ENCODE measurements around the gene INPP4B.
"Not testable (repeated sequence)": the region's sequence is repeated elsewhere in the genome, so short reads cannot be mapped to it uniquely, and the experiment has no call there.

The INPP4B gene

DNA sequence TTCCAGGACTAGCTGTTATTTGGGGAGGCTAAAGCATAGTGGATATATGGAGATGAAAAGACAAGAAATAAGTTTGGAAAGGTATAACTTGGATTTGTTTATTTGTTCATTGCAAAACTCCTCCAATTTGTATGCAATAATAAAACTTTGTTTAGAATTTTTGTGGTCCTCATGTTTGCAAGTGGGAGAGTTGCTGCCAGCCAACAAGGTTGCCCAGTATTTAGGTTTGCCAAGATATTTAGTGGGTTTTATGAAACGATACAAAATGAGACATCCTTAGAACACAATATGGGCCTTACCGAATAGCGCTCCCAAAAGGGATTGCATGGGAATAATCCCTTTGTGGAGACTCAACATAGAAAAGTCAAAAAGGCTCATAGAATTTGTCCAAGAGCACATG lies 162.1 kb downstream of the INPP4B start:
- no peak for DNase-seq (ENCODE audit: low read depth)

DNA sequence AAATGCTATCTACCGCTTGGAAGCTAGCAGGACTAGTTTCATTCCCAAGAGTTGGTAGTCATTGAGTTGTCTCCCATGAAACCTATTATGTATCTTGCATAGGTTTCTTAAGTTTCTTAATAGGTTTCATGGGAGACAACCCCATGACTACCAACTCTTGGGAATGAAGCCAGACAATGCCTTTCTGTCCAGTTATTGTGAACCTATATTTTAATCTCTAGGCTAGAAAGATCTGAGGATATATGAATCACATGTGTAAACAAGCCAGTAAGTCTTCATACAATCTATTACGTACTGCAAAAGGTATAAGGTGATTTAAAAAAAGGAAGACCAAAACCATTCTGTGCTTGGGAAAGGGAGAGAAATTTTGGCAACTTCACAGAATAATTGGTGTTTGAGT lies 162.6 kb downstream of the INPP4B start:
- DNase-seq (ENCODE audit: low read depth) = no peak

DNA sequence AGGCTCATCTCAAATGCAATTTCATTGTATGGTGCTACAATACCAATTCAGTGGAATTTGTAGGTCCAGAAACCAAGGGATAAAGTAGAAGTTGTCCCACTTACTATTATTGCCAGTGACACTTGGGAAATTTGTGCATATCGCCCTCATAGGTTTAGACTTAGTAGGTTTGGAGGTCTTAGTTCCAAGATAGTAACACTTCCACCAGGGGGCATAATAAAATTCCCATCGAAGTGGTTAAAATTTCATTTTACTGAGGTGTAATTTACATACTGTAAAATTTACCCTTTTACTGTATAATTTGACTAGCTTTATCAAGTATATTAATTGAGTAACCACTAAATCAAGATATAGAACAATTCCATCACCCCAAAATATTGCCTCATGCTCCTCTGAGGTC lies 174.6 kb downstream of the INPP4B start:
- no peak for DNase-seq (ENCODE audit: low read depth)

DNA sequence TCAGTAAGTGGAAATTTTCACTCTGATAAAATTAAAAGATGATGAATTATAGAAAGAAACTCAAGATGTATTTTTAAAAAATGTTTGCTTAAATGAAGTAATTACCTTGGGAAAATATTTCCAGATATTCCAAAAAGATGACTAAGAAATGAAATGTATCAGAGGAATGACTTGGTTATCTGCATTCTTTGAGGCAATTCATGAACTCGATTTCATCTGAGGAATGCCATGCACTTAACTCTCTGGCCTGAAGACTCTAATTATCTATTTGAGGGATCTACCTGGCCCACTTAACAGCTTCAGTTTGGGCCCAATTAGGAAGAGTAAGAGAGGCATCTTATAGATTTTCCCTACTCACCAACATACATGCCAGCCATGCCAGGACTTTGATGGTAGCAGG lies 182.3 kb downstream of the INPP4B start:
- no peak for DNase-seq (ENCODE audit: low read depth)

DNA sequence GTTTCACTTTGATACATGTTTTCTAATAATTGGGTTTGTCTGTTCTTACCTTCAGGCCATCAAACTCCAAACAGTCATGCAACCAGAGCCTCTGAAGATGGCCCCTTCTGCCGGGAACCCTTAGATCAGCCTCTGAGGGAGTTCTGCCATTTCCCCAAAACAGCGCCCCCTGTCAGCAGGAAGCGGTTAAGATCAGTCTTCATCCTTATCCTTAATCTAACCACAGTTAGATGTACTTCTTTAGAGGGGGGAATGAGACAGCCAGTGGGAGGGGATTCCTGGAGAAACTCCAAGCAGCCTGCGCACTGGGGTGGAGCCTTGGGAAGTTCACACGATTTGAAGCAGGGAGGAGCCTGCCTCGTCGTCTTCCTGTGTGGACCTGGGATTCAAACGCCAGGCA lies 185.4 kb downstream of the INPP4B start:
- DNase-seq (ENCODE audit: low read depth) = no peak

DNA sequence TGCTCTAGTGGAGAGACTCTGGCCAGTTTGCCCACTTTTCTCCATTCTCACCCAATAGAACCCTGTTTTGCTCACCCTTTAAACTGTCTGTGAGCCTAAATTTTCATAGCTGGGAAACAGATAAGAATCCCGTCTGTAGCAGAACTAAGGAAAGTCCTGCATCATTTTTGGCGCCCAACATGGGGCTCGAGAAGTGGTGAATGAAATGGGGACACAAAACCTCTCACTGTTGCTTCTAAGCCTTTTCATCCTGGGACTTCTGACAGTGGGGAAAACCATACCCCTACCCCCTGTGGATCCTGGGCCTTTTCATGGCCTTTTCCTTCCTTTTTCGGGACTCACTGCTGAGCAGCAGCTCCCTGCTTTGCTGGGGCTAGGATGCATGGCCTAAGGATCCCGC lies 189.9 kb downstream of the INPP4B start:
- no peak for DNase-seq (ENCODE audit: low read depth)

DNA sequence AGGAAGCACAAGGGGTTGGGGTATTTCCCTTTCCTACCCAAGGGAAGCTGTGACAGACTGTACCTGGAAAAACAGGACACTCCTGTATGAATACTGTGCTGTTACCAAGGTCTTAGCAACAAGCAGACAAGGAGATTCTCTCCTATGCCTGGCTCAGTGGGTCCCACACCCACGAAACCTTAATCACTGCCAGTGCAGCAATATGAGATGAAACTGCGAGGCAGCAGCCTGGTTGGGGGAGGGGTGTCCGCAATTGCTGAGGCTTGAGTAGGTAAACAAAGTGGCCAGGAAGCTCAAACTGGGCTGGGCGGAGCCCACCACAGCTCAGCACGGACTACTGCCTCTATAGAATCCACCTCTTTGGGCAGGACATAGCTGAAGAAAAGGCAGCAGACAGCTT lies 197.7 kb downstream of the INPP4B start:
- no peak for DNase-seq (ENCODE audit: low read depth)

DNA sequence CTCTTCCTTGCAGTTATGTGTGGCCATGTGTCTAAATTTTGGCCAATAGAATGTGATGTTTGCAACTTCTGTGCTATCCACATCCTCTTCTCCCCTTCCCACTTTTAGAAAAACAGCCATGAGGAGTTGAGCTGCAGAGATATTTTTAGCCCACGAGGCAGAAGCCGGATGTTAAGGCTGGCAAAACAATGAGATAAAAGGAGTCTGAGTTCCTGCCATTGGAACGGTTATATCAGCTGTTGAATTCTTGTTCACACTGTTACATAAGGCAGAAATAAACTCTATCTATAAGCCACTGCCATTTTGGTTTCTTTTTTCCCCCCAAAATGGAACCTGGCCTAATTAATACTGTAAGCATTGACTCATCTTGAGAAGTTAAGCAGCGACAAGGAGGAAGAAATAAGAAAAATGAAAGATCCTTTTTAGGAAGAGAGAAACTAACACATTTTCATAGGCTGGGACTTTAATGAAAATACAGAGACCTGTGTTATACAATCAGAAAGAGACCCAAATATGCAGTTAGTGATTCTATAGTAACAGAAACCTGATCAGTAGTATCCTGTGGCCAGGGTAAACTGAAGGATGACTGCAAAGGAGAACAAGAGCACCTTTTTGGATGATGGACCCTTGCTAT lies 200.5 kb downstream of the INPP4B start:
- no peak for DNase-seq (ENCODE audit: low read depth)

DNA sequence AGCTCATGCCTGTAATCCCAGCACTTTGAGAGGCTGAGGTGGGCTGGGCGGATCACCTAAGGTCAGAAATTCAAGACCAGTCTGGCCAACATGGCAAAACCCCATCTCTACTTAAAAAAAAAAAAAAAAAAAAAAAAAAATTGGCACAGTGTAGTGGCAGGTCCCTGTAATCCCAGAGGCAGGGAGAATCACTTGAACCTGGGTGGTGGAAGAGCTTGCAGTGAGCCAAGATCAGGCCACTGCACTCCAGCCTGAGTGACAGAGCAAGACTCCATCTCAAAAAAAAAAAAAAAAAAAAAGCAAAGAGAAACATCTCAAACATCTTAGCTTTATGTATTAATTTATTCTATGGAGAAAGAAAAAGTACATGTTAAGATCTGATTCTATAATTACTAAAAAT lies 201.5 kb downstream of the INPP4B start:
- not testable (repeated sequence) for DNase-seq (ENCODE audit: low read depth)

DNA sequence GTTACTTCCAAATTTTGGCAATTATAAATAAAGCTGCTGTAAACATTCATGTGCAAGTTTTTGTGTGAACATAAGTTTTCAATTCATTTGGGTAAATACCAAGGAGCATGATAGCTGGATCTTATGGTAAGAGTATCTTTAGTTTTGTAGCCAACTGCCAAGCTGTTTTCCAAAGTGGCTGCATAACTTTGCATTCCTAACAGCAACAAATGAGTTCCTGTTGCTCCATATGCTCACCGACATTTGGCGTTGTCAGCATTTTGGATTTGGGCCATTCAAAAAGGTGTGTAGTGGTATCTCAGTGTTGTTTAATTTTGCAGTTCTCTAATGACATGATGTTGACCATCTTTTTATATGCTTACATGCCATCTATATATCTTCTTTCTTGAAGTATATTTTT lies 208.5 kb downstream of the INPP4B start:
- DNase-seq (ENCODE audit: low read depth) = no peak

DNA sequence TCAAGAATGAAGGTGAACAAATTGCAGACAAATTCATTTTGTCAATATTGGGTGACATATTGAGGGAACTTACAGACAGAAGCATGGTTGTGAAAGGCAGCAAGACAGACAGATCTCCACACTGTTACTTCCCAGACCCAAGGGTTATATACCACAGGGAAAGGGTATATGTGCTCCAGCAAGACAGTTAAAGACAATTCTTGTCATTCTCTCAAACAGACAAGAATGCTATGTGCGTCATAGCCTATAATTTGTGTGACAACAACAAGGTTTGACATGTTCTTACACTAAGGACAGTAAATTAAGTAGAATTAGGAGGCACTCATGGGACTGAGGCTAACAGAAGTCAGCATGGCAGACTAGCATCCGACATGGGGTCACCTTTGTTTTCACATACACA lies 214.3 kb downstream of the INPP4B start:
- DNase-seq (ENCODE audit: low read depth) = no peak

DNA sequence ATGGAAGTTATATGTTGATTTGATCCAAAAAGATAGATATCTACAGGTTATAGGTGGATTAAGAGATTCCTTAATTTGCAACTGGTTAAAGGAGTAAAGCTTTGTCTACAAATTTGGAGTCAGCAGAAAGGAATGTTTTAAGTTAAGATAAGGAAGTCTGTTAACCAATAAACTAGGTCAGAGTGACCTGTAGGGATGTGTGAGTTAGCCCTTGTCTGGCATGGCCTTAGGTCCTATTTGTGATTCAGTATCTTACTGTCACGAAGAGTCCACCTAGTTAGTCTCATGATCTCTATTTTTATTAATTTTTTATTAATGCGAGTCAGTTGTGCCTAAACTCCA lies 230.8 kb downstream of the INPP4B start:
- no peak for DNase-seq (ENCODE audit: low read depth)

DNA sequence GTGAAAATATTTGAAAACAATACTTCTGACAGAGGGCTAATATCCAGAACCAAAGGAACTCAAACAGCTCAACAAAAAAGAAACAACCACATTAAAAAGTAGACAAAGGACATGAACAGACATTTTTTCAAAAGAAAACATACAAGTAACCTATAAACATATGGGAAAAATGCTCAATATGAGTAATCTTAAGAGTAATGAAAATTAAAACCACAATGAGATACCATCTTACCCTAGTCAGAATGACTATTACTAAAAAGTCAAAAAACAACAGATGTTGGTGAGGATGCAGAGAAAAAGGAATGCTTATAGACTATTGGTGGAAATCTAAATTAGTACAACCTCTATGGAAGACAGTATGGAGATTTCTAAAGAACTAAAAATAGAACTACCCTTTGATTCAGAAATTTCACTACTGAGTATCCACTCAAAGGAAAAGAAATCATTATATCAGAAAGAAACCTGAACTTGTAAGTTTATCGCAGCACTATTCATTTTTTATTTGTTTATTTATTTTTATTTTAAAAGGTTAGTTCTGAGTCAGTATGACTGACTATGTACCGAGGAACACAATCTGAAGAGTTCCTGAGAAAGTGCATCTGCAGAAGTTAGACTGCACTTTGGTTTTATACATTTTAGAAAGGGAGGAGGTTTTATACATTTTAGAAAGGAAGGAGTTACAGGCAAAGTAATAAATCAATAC lies 231.3 kb downstream of the INPP4B start:
- no peak for DNase-seq (ENCODE audit: low read depth)

DNA sequence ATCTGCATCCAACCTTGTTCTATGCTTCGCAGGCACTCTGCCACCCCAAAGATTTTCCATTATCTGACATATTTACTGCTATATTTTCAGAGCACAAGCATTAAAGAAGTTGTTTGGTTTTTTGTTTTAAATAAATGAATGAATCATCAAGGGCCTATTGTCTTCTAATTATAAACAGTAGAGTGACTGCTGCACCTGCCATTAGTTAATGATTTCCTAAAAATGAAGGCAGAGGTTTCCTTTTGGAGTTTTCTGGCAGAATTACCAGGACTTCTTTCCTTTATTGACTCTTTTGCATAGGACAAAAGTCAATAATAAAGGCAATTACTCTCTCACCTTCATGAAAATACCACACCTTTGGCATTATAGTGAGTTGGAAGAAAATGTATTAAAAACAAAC lies 238.1 kb downstream of the INPP4B start:
- DNase-seq (ENCODE audit: low read depth) = no peak

DNA sequence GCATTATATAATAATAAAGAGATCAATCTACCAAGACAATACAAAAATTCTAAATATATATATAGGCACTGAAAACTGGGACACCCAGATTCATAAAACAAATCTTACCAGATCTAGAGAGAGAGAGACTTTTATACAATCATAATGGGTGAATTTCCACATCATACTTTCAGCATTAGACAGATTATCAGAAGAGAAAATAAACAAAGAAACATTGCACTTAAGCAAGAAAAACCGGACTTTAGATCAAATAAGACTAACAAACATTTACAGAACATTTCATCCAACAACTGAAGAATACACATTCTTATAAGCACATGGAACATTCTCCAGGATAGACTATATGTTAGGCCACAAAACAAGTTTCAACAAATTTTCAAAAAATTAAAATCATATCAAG lies 245.1 kb downstream of the INPP4B start:
- no peak for DNase-seq (ENCODE audit: low read depth)

DNA sequence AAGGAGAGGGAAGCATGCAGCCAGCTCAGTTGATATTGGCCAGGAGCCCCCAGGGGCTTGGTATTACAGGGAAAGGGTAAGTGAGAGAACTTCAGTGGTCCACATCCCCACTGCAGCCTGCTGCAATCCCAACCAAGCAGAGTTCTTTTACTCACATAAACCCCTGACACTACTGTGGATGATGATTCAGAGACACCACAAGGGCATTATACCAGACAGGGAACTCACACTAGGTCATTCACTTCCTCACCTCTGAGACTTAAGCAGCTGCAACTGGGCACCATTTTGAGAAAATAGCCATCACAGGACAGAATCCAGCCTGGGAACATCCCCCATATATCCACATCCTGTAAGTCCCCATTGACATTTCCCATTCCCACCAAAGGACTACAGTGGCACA lies 248.0 kb downstream of the INPP4B start:
- DNase-seq (ENCODE audit: low read depth) = no peak

DNA sequence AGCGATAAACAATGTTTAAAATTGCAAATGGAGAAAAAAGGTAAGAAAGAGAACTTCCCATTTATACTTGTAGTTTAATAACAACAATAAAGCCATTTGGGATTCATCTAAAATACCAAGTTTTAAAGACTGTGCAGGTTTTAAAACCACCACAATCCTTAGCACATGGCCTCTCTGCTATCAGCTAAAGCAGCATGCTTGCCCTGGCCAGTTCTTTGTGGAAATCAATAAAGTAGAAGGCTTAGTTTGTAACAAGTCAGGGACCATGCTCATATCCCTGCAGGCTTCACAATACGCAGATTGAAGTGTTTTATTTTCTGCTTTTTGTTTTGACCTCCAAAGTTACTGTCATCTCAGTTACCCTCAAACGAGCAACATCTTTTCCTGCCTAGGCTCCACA lies 249.5 kb downstream of the INPP4B start:
- DNase-seq (ENCODE audit: low read depth) = no peak

DNA sequence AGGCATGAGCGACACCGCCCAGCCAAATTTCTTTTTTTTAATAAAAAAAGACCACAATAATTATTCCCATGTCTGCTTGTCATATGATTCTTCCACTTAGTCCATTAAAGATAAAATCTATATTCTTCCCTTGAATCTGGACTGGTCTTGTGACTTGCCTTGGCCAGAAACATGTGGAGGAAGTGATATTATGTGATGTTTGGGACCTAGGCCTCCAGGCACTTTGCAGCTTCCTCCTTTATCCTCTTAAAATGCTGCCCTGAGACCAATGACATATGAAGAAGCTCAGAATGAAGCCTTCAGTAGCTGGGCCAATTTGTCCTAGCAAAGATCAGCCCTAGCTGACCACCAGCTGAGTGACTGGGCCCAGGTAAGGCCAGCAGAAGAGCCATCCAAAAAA lies 250.0 kb downstream of the INPP4B start:
- no peak for DNase-seq (ENCODE audit: low read depth)

DNA sequence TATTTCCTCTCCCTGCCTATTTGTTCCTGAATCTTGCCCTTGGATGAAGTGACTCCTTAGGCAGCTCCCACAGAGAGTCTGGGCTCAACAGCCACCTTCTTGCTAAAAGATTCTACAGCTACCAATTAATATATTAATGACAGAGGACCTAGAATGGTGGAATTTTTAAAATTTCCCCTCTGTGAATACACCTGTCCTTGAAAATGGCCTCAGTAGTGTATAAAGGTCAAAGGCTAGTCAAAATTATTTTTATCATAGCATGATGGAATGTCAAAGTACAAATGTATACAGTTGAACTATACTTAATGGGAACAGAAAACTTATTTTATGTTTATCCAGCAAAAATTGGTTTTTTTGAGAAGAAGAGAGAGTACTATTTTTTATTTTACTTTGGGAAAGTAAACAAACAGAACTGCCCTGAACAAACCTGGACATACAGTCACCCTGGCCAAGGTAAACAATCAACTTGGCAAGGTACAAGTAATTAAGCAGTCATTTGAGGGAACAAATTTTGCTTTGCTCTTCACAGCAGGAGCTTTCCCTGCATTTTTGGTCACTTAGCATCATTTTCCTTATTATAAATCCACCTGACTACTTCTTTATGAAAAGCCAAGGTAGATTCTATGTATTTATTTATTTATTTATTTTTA lies 250.8 kb downstream of the INPP4B start:
- DNase-seq (ENCODE audit: low read depth) = no peak

DNA sequence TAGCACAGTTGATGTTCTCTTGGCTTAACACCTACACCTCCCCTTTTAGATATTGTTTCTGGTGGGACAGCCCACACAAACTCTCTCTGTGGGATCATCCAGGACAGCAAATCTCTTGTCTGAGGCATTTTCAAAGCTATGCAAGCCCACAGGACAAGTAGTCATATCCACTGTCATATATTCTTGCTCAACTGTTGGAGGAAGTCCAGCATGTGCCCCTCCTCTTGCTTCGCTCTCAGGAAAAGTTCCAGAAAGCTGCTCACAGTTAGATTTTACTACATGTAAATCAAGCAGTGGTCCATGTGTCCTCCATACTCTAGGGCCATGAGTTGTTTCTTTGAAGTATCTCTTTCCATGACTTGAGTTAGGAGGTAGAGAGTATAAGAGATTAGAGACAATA lies 260.7 kb downstream of the INPP4B start:
- DNase-seq (ENCODE audit: low read depth) = no peak

DNA sequence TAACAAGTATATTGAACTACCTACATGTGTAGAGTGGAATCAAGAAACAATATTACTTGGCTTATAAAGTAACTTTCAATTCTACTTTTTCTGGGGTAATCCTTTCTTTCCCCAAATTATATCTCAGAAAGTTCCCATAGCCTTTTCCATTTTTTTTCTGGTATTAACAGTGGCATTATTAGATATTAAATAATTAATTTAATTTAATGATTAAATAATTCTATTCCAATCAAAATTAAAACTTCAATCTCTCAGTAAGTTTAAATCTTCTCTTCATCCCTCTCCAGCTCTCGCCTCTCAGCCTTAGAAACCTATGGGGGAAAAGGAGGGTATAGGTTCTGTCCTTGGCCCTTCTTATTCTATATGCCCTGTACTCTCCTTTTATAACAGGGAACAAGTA lies 262.4 kb downstream of the INPP4B start:
- no peak for DNase-seq (ENCODE audit: low read depth)

DNA sequence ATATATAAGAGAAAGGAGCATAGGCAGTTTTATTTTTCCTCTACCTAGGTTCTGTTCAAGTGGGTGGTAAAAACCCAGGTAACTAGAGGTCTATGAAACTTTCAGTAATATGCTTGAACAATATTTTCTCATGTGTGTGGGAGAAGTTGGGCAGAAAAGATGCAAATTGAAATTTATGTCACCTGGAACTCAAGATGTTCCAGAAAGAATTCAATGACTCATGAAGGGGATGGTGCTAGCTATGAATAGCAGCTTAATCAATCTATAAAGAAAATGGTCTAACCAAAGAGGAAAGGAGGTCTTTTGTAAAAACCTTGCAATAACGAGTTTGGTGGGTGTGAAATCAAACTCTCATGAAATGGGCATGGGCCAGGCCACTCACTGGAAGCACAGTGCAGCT lies 263.8 kb downstream of the INPP4B start:
- DNase-seq (ENCODE audit: low read depth) = no peak

DNA sequence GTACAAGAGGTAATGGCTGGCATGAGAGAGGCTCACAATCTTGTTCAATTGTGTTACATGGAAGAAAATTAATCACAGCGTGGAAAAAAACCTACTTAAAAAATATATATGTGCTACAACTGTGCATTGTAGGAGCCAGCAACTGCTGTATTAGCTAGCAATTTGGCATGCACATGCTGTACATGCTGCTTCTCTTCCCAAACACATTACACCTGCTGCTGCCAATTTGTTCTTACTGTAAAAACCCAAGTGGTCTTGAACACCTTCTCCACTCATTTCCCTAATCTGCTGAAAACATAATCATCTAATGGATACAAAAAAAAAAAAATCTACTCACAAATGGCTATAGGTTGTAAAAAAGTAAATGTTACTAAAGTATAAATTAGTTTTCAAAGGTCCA lies 264.2 kb downstream of the INPP4B start:
- no peak for DNase-seq (ENCODE audit: low read depth)

DNA sequence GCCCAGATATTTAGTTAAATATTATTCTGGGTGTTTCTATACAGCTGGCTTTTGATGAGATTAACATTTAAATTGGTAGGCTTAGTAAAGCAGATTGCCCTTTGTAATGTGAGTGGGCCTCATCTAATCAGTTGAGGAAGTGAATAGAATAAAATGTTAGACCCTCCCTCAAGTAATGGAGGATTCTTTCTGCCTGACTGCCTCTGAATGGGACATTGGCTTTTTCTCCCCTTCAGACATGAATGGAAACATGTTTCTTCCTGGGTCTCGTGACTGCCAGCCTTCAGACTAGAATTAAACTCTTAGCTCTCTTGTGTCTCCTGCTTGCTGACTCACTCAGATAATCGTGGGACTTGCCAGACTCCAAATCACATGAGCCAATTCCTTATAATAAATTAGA lies 266.7 kb downstream of the INPP4B start:
- DNase-seq (ENCODE audit: low read depth) = no peak
